DND-41 (cell line): Measurements from ENCODE around the gene FMOD.
A peak's percentile ranks its signal among the peaks of the same experiment; 100 is the strongest.

Experiments
- ATAC-seq: fragments of 200-7000 bp; cut with Tn5 transposase; 3 replicates; pipeline ENCODE4 v1.9.1; 2021; ENCODE audit warnings: low read depth; ENCODE audit not compliant: insufficient read depth
- DNase-seq: peaks from one replicate; pipeline ENCODE4 v3.0.0-alpha.2; 2020
- H2AFZ ChIP-seq: 2 replicates; pipeline ENCODE4 v1.6.0; 2012; ENCODE audit warnings: low read depth, low read length
- H3K27ac ChIP-seq: 2 replicates; pipeline ENCODE4 v1.5.1; 2012; ENCODE audit warnings: low read length, inconsistent platforms
- H3K27me3 ChIP-seq: fragments of 200-600 bp; sonication (generic); 2 replicates; pipeline ENCODE4 v1.6.0; 2012; ENCODE audit warnings: low read length, mild to moderate bottlenecking, inconsistent platforms; ENCODE audit not compliant: insufficient read depth, poor library complexity
- H3K36me3 ChIP-seq: 2 replicates; pipeline ENCODE4 v1.5.1; 2012; ENCODE audit warnings: low read length, inconsistent platforms; ENCODE audit not compliant: insufficient read depth
- H3K4me1 ChIP-seq: 2 replicates; pipeline ENCODE4 v1.5.1; 2012; ENCODE audit warnings: mild to moderate bottlenecking, low read length; ENCODE audit not compliant: insufficient read depth
- H3K4me2 ChIP-seq: 2 replicates; pipeline ENCODE4 v1.6.0; 2012; ENCODE audit warnings: mild to moderate bottlenecking, moderate library complexity, low read length, inconsistent platforms; ENCODE audit not compliant: insufficient read depth
- H3K4me3 ChIP-seq, 2 experiments: fragments of 200-600 bp in 1 of 2; shearing (Covaris generic) in 1 of 2; 2 replicates each; pipeline ENCODE4 v1.5.1; 2012 to 2016; ENCODE audit warnings: inconsistent platforms in 2 of 2, low read length in 2 of 2, mild to moderate bottlenecking in 2 of 2, low read depth in 1 of 2, moderate library complexity in 1 of 2
- H3K79me2 ChIP-seq: 2 replicates; pipeline ENCODE4 v1.6.0; 2012; ENCODE audit warnings: low read length, inconsistent platforms; ENCODE audit not compliant: insufficient read depth
- H3K9ac ChIP-seq: 2 replicates; pipeline ENCODE4 v1.6.0; 2012; ENCODE audit warnings: low read depth, mild to moderate bottlenecking, inconsistent platforms, low read length, moderate library complexity
- H3K9me3 ChIP-seq: 2 replicates; pipeline ENCODE4 v1.5.1; 2012; ENCODE audit warnings: low read length, moderate library complexity, mild to moderate bottlenecking, inconsistent platforms; ENCODE audit not compliant: insufficient read depth, severe bottlenecking
- H4K20me1 ChIP-seq: 2 replicates; pipeline ENCODE4 v1.6.0; 2012; ENCODE audit warnings: low read length; ENCODE audit not compliant: insufficient read depth
- EZH2 ChIP-seq: IDR thresholded peaks from 3 replicates; pipeline ENCODE4 v1.6.1; 2012; ENCODE audit warnings: borderline replicate concordance, low read depth, mild to moderate bottlenecking, moderate library complexity, low read length, inconsistent platforms; ENCODE audit not compliant: severe bottlenecking
- TF ChIP-seq, protein P1 (sequence below): IDR thresholded peaks from 2 replicates; pipeline ENCODE4 v1.5.1; 2012; ENCODE audit warnings: borderline replicate concordance, low read length, moderate library complexity, mild to moderate bottlenecking; ENCODE audit not compliant: poor library complexity, severe bottlenecking; ENCODE audit errors: extremely low read depth

FMOD gene

DNA sequence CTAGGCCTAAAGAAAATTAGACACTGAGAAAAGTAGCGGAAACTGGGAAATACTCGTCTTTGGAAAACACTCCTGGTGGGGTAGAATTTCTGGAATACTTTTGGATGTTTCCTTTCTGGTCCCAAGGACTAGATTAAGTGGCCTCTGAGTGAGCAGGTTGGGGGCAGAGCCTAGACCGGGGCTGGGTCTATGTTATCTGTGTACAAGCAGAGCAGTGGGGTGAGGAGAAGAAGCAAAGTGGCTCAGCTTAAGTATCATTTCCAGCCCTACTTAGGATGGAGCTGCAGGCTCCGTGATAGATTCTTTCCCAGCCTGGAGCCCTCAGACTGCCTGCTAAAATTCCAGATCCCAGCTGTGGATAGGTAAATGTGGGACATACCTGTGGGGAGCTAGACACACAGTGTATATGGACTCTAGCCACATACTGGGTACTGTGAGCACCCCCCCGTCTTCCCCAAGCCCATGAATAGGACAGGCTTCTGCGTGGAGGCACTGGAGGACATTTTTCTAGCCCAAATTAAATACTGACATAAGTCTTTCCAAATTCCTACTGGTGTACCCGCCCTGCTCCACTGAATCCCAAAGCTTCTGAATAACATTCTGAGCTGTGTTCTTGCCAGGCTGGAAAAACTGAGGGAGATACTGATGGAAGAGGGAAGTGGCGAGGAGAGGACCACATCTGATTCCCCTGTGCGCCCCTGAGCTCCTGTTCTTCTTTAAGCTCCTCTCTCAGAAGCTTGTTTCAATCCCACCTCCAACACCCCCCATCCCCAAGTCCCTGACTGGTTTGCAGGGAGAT lies 6.8 kb downstream of the FMOD start:
- DNase-seq (no peak), ATAC-seq (no peak)
- Histone ChIP-seq H3K4me3 (no peak overlapping the region), H3K4me2 (no peak overlapping the region), H3K9ac (no peak overlapping the region), H3K4me1 (0 out of 2 replicates have a peak, but pooled peaks cover 2% of the 10 kb centered on the region), H3K36me3 (no peaks in the 10 kb centered on the region), H3K9me3 (no peaks in the 10 kb centered on the region), H3K27ac (no peak overlapping the region), H2AFZ (no peak overlapping the region), H4K20me1 (no peaks in the 10 kb centered on the region), H3K79me2 (no peaks in the 10 kb centered on the region), H3K27me3 (peaks cover 64% of the 10 kb centered on the region)
- no peak for TF ChIP-seq EZH2
- TF ChIP-seq, protein P1, sequence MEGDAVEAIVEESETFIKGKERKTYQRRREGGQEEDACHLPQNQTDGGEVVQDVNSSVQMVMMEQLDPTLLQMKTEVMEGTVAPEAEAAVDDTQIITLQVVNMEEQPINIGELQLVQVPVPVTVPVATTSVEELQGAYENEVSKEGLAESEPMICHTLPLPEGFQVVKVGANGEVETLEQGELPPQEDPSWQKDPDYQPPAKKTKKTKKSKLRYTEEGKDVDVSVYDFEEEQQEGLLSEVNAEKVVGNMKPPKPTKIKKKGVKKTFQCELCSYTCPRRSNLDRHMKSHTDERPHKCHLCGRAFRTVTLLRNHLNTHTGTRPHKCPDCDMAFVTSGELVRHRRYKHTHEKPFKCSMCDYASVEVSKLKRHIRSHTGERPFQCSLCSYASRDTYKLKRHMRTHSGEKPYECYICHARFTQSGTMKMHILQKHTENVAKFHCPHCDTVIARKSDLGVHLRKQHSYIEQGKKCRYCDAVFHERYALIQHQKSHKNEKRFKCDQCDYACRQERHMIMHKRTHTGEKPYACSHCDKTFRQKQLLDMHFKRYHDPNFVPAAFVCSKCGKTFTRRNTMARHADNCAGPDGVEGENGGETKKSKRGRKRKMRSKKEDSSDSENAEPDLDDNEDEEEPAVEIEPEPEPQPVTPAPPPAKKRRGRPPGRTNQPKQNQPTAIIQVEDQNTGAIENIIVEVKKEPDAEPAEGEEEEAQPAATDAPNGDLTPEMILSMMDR = no peak

DNA sequence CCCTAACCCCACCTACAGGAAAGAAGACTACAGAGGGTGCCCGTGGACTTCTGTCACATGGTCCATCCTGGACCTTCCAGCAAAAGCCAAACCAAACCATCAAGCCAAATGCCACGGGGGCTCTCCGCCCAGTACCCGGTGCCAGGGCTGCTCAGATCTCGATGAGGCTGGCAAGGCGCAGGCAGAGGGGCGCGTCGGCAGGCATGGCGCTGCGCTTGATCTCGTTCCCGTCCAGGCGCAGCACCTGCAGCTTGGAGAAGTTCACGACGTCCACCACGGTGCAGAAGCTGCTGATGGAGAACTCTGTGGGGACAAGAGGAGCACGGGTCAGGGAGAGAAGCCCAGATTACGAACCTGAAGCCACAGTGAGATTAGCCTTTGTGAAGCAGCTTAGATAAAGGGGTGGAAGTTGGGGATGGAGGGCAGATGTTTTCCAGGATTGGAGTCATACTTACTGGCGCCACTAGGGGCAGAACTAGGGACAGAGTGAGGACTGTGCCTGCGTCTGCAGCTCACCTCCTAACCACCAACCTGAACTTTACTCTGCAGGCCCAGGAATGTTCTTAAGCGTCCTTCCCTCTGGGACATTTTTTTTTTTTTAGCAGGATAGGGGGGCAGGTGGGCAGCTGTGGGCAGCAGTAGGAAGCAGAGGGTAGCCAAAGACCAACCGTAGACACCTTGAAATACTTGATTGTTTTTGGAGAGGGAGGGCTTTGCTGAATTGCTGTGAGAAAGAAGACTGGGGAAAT lies 8.6 kb downstream of the FMOD start:
- peaks cover 64% of the 10 kb centered on the region for H3K27me3 ChIP-seq
- H3K9ac ChIP-seq = no peak overlapping the region
- DNase-seq = peak; percentile 55
- H3K4me1 ChIP-seq = 0 out of 2 replicates have a peak, but pooled peaks cover 2% of the 10 kb centered on the region
- H4K20me1 ChIP-seq = no peaks in the 10 kb centered on the region
- ATAC-seq = peak; percentile 77
- no peak overlapping the region for H2AFZ ChIP-seq
- H3K4me2 ChIP-seq = no peak overlapping the region
- no peak overlapping the region for H3K27ac ChIP-seq
- TF ChIP-seq, protein P1 = peak; percentile 84
- TF ChIP-seq EZH2 = peak; percentile 14
- no peak overlapping the region for H3K4me3 ChIP-seq
- H3K9me3 ChIP-seq = no peaks in the 10 kb centered on the region
- no peaks in the 10 kb centered on the region for H3K79me2 ChIP-seq
- H3K36me3 ChIP-seq = no peaks in the 10 kb centered on the region

DNA sequence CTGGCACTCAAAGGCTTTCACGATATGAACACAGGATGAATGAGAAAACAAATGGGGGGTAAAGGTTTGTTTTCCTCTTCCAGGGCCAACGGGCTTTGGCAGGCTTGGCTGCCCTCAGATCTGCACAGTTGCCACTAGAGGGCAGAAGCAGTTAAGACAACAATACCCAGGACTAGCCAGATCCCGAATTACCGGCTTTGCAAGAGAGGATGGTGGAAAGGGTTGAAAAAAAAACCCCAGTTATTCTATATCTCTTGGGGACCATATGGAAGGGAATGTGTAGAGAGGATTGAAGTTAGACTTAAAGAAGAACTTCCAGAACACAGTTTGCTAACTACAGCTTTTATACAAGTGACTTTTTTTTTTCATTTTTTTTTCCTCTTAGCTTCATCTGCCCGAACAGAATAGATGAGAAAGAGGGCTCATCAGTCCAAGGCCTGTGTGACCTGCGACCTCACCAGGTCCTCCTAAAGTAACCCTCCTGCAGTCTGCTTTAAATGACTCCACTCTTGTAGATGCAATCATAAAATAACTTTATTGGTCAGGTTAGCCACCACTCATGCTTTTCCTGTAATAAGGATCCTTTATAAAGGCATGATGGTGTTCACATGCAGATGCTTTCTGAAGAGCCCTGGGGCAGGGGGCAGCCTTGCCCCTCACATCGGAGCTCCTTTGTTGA lies 10.7 kb downstream of the FMOD start:
- no peak overlapping the region for H2AFZ ChIP-seq
- peaks cover 55% of the 10 kb centered on the region for H3K27me3 ChIP-seq
- no peaks in the 10 kb centered on the region for H3K79me2 ChIP-seq
- H3K4me2 ChIP-seq = no peak overlapping the region
- ATAC-seq (peak; percentile 87), DNase-seq (peak; percentile 73)
- no peak overlapping the region for H3K27ac ChIP-seq
- no peak overlapping the region for H3K4me3 ChIP-seq
- TF ChIP-seq EZH2 = peak; percentile 88
- TF ChIP-seq, protein P1 = peak; percentile 94
- H3K9me3 ChIP-seq = no peaks in the 10 kb centered on the region
- H3K4me1 ChIP-seq = peaks cover 13% of the 10 kb centered on the region
- no peaks in the 10 kb centered on the region for H3K36me3 ChIP-seq
- H3K9ac ChIP-seq = no peak overlapping the region
- no peaks in the 10 kb centered on the region for H4K20me1 ChIP-seq
